ENCODE data around the gene FSTL4.
A peak's percentile ranks its signal among the peaks of the same experiment; 100 is the strongest.

FSTL4 gene

DNA sequence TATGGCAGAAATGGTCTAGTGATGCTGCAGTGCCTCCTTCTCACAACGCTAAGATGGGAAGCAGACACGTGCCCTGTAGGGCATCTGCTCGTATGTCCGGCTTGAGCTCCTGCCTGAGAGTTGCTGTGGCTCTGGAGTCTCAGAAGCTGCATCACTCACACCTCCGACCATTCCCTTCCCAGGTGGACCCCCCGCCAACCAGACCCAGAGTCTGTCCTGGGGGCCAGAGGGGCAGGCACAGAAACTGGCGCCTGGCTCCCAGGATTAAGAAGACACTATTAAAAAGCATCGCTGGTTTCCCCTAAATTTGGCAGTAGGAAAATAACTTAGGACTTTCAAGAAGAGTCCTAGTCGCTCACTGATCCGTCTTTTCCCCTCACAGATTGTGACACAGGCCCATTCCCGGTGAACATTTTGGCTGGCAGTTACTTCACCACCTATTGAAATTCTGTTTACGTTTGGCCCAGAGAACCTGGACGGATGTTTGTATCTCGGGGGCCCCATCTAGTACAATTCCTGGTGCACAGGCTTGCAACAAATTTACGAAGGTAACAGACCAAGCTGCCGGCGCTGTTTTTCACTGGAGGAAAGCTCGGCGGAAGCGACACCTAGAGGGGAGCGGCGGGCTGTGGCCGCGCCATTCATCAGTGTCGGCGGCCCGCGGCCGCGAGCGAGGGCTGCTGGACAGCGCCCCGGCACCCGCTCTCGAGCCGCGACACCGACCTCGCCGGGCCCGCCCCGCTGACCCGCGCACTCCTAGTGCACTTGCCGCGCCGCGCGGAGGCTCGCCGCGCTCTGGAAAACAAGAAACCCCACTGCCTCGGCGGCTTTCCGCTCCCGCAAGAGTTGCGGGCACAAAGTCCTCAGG, 1.6 kb downstream of the FSTL4 start:
- peak; percentile 41 for DNase-seq (ENCODE audit: low spot score)

- DNase-seq (ENCODE audit: low spot score) = no peak
These were observed 4.9 kb downstream of the FSTL4 start for GRCh38 chr5:133607451-133607850.

GRCh38 chr5:133606835-133607234, 5.5 kb downstream of the FSTL4 start:
- DNase-seq (ENCODE audit: low spot score) = no peak

DNA sequence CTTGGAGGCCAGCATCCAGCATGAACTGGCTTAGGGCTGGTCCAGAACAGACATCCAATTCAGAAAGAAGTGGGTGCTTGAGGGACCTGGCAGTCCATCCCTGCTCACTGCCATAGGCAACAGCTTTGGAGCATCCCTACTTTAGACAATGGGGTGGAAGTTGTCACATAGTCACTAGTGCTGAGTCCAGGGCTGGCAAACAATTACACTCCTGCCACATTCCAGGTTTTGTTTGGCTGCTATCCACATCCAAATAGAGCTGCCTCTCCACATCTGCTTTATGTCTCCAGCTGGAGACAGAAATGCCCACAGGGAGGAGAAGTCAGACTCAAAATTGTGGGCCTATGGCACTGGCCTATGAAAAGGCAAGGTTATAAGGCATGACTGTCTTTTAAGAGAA, 7.0 kb downstream of the FSTL4 start:
- no peak for DNase-seq (ENCODE audit: low spot score)

DNA sequence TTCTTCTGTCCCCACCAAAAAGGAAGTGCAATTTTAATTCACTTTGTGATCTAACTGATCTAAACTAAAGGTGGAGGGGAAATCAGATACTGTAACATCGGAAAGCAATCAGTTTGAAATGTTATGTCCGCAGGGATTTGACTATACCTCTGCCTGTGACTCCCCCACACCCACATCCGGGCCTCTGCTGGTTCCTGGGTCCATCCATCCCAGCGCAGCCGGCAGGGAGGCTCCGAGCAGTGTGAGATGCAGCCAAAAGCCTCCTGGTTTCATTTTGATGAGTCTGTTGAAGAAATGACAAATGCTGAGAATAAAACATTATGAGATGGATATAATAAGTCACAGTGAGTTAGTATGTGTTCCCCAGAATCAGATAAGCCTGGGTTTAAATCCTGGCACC, 8.6 kb downstream of the FSTL4 start:
- no peak for DNase-seq (ENCODE audit: low spot score)

DNA sequence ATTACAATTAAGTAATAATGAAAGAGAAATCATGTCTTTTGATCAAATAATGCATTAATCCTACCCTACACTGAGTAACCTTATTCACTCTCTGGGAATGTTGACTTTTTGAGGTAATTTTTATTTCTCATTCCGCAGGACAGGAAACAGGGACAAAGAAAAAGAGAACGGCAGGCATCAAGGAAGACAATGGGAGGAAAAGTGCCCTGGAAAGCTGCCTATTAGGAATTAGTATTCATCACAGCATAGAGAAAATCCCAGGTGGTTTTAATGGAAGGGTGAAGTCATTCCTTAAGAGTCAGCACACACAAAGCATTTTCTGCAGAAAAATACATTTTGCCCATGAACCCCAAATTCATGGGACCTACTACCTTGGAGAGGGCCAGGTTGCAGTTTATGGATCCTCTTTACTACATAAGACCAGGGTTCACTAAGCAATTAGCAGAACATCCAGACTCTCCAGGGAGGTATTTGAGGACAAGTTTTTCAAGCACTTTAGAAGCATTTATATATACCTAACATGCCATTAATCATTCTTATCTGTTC, 9.4 kb downstream of the FSTL4 start:
- DNase-seq (ENCODE audit: low spot score) = no peak

- no peak for DNase-seq (ENCODE audit: low spot score)
These were observed 12.7 kb downstream of the FSTL4 start for GRCh38 chr5:133599600-133599999.

- DNase-seq (ENCODE audit: low spot score) = no peak
These were observed 13.3 kb downstream of the FSTL4 start for GRCh38 chr5:133599044-133599443.

DNA sequence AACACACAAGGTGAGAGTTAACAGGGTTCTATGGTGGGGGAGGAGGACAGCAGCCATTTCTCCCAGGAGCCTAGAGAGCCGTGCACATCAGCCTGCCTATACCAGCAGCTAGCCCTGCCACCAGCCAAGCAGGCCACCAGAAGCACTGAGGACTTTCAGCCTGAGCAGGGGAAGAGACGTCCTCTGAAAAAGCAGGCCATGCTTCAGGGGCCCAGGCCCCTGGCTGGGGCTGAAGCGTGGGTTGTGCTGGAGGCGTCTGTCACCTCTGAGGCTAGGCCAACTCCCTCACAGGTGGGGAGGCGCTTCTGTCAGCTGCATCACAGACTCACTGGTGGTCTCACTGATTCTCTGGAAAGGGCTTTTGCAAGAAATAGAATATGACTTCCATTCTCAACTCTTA, 16.3 kb downstream of the FSTL4 start:
- no peak for DNase-seq (ENCODE audit: low spot score)

- no peak for DNase-seq (ENCODE audit: low spot score)
These were observed 16.9 kb downstream of the FSTL4 start for GRCh38 chr5:133595465-133595864.

DNA sequence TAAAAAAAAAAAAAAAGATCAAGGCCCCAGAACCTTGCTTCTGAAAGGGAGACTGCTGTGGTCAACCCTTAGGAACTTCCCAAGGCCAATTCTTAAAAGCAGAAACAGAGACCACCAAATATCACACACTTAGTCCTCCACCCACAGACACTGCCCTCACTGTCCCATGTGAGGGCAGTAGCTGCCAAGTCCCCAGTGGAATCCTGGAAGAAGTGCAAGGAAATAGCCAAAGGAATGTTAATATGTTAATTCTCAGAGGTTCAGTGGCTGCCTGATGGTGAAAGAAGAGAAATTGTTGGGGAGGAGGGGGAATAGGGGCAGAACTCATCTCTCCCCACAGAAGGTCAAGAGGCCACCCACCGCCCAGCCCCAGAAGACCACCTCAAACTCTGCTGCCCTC, 23.1 kb downstream of the FSTL4 start:
- no peak for DNase-seq (ENCODE audit: low spot score)

GRCh38 chr5:133582971-133583370, 29.4 kb downstream of the FSTL4 start:
- DNase-seq (ENCODE audit: low spot score) = no peak

- DNase-seq (ENCODE audit: low spot score) = no peak
These were observed 30.4 kb downstream of the FSTL4 start for GRCh38 chr5:133581918-133582317.

- DNase-seq (ENCODE audit: low spot score) = no peak
These were observed 31.0 kb downstream of the FSTL4 start for GRCh38 chr5:133581348-133581747.

DNA sequence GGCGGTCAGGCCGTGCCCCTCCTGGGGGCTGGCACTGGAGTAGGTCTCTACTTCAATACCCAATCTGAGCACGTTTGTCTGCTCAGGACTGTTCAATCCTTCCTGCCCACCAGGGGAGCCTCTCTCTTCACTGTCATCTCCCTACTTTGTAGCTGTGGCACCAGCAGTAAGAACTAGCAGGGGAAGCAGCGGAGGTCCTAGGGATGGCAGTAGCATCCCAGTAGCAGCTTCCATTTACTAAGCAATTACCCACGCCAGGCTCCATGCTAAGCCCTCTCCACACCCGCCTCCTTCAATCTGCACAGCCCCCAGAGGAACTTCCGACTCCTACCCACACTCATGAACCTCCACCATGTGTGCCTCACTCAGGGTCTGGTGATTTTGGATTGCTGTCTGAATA, 31.7 kb downstream of the FSTL4 start:
- no peak for DNase-seq (ENCODE audit: low spot score)

- no peak for DNase-seq (ENCODE audit: low spot score)
These were observed 32.6 kb downstream of the FSTL4 start for GRCh38 chr5:133579766-133580165.

GRCh38 chr5:133569347-133569746, 43.0 kb downstream of the FSTL4 start:
- DNase-seq (ENCODE audit: low spot score) = no peak

DNA sequence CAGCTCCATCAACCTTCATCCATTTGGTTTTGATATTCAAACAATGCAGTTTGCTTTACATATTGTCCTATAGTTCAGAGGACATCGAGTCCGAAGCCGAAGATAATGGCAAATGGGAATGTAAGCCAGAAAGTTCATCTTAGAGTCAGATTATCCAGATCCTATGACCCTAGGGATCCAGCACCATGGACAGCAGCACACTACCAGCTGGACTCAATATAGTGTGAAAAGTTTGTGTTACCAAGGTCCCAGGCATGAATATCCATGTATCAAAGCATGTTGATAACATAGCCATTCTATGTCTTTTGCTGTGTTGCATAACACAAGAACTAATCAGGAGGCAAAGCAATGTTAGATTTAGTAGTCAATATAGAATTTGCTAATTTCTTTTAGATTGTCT, 46.3 kb downstream of the FSTL4 start:
- no peak for DNase-seq (ENCODE audit: low spot score)

DNA sequence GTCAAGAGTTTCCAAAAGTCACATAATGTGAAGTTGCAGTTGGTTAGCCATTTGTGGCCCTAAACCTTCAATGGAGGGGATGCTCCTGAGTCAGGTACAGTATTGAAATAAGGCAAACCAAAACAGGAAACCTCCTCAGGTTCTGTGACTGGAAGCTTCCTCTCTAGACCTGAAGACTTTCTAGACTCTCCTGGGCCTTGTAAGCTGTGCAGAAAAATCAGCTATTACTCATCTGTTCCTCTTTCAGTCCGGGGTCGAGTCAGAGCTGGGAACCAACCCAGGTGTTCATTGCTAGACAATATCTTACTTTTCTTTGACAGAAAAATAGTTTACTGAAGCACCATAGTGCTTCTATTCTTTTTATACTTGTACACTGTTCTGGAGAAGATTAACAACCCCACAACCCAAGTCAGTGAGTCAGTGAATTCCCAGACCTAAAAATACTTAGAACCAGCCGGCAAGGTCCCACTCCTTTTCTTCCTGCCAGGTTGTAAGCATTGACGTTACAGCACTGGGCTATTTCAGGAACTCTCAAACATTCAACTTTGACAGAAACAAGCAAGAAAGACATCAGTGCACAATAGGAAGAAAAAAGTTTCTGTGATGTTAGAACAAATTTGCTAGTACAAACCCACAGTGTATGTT, 47.3 kb downstream of the FSTL4 start:
- peak; percentile 78 for DNase-seq (ENCODE audit: low spot score)

- DNase-seq (ENCODE audit: low spot score) = no peak
These were observed 49.8 kb downstream of the FSTL4 start for GRCh38 chr5:133562554-133562953.

- DNase-seq (ENCODE audit: low spot score) = no peak
These were observed 52.4 kb downstream of the FSTL4 start for GRCh38 chr5:133559960-133560359.

DNA sequence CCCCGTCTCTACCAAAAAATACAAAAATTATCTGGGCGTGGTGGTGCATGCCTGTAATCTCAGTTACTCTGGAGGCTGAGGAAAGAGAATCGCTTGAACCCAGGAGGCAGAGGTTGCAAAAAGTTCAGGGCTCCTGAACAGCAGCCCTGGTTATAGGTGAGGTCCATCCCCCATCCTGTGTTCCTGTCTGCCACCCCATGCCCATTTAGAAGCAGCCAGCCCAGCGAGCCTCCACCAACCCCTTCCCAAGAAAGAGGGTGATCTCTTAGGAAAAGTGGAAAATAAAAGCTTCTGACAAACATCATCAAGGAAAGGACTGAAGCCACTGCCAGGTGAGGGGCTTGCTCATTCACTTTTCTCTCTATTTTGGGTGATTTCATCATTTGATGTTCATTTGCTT, 55.8 kb downstream of the FSTL4 start:
- DNase-seq (ENCODE audit: low spot score) = no peak

GRCh38 chr5:133554279-133554678, 58.1 kb downstream of the FSTL4 start:
- no peak for DNase-seq (ENCODE audit: low spot score)

Measured in putamen (tissue), 1 donor.